ENCODE results near the gene MPND. TPM values are rescaled to one million over a fixed set of nuclear protein-coding genes. Genes with fewer than 3 reads are reported as not detected.

Gene MPND, protein sequence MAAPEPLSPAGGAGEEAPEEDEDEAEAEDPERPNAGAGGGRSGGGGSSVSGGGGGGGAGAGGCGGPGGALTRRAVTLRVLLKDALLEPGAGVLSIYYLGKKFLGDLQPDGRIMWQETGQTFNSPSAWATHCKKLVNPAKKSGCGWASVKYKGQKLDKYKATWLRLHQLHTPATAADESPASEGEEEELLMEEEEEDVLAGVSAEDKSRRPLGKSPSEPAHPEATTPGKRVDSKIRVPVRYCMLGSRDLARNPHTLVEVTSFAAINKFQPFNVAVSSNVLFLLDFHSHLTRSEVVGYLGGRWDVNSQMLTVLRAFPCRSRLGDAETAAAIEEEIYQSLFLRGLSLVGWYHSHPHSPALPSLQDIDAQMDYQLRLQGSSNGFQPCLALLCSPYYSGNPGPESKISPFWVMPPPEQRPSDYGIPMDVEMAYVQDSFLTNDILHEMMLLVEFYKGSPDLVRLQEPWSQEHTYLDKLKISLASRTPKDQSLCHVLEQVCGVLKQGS
- 6.4 and 6.6 TPM in 2 replicates for total RNA-seq

DNA sequence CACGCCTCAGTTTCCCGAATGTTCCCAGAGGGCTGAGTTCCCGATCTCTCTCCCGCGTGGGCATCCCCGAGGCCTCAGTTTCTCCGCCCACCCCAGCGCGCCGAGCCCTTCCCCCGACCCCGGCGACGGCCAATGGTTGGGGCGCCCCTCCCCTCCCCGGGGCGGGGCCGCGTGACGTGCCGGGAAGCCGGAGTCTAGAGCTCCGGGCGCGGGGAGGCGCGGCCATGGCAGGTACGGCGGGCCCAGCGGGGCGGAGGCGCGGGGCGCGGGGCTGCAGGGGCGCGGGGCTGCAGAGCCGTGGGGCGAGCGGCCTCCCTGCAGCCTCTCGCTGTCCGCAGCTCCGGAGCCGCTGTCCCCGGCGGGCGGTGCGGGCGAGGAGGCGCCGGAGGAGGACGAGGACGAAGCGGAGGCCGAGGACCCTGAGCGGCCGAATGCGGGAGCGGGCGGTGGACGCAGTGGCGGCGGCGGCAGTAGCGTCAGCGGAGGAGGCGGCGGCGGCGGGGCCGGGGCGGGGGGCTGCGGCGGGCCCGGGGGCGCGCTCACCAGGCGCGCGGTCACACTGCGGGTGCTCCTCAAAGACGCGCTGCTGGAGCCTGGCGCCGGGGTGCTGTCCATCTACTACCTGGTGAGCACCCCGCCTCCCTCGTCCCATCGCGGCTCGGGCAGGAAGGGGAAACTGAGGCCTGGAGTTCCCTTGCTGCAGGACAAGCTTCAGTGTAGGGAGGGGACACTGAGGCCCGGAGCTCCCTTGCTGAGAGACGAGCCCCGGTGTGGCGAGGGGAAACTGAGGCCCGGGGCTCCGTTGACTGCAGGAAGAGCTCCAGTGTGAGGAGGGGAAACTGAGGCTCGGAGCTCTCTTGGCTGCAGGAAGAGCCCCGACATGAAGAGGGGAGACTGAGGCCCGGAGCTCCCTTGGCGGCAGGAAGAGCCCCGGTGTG lies at the start of gene MPND:
Gene MPND (plus strand): TSS at position 193 of the 938 bp plus-strand sequence. CDS start 32 bp downstream, at position 225.
- peak within 1 kb of the TSS; percentile 65 for H3K4me3 ChIP-seq (ENCODE audit: low read depth, low read length)
- no peak for DNase-seq (ENCODE audit: low read depth)
- TF ChIP-seq, protein P1, sequence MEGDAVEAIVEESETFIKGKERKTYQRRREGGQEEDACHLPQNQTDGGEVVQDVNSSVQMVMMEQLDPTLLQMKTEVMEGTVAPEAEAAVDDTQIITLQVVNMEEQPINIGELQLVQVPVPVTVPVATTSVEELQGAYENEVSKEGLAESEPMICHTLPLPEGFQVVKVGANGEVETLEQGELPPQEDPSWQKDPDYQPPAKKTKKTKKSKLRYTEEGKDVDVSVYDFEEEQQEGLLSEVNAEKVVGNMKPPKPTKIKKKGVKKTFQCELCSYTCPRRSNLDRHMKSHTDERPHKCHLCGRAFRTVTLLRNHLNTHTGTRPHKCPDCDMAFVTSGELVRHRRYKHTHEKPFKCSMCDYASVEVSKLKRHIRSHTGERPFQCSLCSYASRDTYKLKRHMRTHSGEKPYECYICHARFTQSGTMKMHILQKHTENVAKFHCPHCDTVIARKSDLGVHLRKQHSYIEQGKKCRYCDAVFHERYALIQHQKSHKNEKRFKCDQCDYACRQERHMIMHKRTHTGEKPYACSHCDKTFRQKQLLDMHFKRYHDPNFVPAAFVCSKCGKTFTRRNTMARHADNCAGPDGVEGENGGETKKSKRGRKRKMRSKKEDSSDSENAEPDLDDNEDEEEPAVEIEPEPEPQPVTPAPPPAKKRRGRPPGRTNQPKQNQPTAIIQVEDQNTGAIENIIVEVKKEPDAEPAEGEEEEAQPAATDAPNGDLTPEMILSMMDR (IDR thresholded peaks at IDR 0.05; ENCODE audit: insufficient read depth, low read length, poor library complexity, severe bottlenecking) = no peak
- H3K36me3 ChIP-seq (ENCODE audit: control insufficient read depth, insufficient read depth, low read length) = no peaks in the 10 kb centered on the region
- H3K27me3 ChIP-seq (ENCODE audit: control insufficient read depth, insufficient read depth, low read length) = no peaks in the 10 kb centered on the region

DNA sequence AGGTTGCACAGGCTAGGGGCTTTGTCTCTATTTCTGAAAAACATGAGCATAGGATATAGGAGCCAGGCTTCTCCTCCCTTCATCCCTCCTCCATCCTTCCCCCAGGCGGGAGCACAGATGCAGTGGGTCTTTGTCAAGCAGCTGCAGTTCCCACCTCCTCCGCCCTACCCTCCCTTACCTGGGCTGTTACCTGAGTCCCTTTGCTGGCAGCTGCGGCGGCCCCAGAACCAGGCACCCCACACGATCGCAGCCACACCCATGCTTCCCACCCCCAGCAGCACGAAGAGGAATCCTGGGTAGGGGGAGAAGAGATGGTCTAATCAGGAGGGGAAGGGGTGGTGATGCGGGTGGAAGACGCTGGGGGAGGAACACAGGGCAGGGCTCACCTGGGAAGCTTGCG lies 49.0 kb upstream of the MPND start:
- Histone ChIP-seq H3K27me3 (ENCODE audit: control insufficient read depth, insufficient read depth, low read length) (peaks cover 16% of the 10 kb centered on the region), H3K36me3 (ENCODE audit: control insufficient read depth, insufficient read depth, low read length) (no peaks in the 10 kb centered on the region), H3K4me3 (ENCODE audit: low read depth, low read length) (no peak overlapping the region)
- TF ChIP-seq, protein P1 (IDR thresholded peaks at IDR 0.05; ENCODE audit: insufficient read depth, low read length, poor library complexity, severe bottlenecking) = no peak
- no peak for DNase-seq (ENCODE audit: low read depth)

DNA sequence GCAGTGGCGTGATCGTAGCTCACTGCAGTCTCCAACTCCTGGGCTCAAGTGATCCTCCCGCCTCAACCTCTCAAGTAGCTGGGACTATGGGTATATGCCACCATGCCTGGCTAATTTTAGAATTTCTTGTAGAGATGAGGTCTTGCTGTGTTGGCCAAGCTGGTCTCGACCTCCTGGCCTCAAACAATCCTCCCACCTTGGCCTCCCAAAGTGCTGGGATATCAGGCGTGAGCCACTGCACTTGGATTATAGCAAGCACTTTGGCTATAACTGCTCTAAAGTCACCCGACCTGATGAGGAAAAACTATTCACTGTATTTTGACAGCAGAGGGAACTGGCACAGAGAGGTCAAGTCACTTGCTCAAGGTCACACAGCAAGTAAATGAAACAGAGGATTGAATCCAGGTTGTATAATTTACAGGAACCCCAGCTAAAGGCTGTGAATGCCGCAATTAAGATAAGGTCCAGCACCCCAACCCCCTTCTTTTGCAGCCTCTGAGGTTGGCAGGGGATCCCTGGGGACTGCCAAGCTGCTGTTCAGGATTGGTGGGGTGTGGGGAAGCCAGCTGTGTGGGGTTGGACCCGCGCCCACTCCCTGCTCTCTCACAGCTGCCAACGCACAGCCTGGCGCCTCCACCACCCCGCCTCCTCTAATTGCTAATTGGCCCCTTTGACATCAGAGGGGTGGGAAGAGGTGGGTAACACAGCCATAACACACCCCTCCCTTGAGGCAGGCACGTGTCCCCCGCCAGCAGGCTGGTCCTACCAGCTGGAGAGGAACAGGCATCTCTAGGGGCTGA lies 47.2 kb upstream of the MPND start:
- TF ChIP-seq, protein P1 (IDR thresholded peaks at IDR 0.05; ENCODE audit: insufficient read depth, low read length, poor library complexity, severe bottlenecking) = no peak
- DNase-seq (ENCODE audit: low read depth) = no peak
- peaks cover 15% of the 10 kb centered on the region for H3K27me3 ChIP-seq (ENCODE audit: control insufficient read depth, insufficient read depth, low read length)

DNA sequence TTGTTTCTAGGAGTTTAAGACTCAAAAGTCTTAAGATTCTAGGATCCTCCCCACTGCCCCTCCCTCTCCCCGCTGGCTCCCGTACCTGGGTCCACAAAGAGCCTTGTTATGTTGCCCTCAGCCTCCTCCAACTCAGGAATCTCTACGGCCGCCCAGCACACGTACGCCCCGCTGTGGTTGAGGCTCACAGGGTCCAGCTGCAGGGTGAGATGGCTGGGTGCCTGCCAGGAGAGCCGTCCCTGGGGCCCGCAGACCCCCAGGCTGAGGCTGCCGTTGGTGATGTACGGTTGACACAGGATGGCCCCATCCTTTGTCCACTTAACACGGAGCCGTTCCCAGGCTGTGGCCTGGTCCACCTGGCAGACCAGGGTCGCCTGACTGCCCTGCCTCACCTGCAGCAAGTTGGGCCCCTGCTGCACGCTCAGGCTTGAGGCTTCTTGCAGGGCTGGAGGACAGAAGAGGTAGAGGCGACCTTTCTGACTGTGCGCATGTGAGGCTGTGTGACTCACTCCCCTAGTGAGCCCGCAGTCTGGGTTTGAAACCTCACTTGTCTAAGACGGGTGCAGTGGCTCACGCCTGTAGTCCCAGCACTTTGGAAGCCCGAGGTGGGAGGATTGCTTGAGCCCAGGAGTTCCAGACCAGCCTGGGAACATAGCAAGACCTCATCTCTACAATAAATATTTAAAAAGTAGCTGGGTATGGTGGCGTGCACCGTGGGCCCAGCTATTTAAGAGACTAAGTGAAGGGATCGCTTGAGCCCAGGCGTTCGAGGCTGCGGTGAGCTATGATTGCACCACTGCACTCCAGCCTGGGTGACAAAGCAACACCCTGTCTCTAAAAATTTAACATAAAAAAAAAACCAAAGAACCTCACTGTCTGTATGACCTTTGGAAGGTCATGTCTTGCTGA lies 45.2 kb upstream of the MPND start:
- no peak for DNase-seq (ENCODE audit: low read depth)
- no peaks in the 10 kb centered on the region for H3K36me3 ChIP-seq (ENCODE audit: control insufficient read depth, insufficient read depth, low read length)
- TF ChIP-seq, protein P1 (IDR thresholded peaks at IDR 0.05; ENCODE audit: insufficient read depth, low read length, poor library complexity, severe bottlenecking) = no peak
- H3K27me3 ChIP-seq (ENCODE audit: control insufficient read depth, insufficient read depth, low read length) = peaks cover 14% of the 10 kb centered on the region
- H3K4me3 ChIP-seq (ENCODE audit: low read depth, low read length) = no peak overlapping the region

More for the DNA sequence above, 47.2 kb upstream of the MPND start:
- Histone ChIP-seq H3K36me3 (ENCODE audit: control insufficient read depth, insufficient read depth, low read length) (no peaks in the 10 kb centered on the region), H3K4me3 (ENCODE audit: low read depth, low read length) (no peak overlapping the region)
